ENCODE data around the gene XYLB. TPM values are rescaled to one million over a fixed set of nuclear protein-coding genes. Genes with fewer than 3 reads are reported as not detected.

XYLB gene
- total RNA-seq, 6 experiments from 2014 or later = 26.2 to 48.3 (median 36.6) TPM

DNA sequence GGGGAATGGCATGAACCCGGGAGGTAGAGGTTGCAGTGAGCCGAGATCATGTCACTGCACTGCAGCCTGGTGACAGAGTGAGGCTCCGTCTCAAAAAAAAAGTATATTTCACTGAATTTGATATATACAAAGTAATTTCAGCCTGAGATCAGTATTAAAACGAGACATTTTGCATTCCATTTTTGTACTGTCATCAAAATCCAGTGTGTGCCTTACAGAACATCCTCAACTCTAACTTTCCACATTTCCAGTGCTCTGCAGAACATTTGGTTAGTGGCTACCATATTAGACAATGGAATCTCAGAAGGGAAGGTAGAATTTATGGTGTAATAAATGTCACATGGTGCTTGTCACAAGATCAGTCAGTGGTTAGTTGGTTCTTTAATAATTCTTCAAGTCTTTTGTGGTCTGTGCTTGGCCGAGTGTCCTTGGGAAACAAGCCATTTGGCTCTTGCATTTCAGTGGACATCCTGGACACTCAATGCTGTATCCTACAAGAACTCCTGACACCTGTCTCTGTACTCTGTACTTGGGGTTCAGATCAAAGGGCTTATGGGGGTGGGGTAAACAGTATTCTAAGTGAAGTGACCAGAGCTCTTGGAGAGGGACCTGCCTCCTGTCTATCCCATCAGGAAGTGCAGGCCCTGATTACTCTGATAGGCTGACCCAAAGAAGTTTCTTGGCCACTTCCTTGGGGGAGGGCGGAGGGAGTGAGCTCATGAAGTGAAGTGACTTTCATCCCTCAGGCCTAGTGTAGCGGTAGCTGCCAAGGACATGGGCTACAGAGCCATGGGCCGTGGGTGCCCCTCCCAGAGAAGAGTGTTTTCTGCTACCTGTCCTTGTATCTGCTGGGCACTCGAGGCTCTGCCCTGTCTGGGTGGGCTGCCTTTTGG lies 110.8 kb downstream of the XYLB start:
- ATAC-seq (no peak), DNase-seq (no peak)
- TF ChIP-seq, protein P1, sequence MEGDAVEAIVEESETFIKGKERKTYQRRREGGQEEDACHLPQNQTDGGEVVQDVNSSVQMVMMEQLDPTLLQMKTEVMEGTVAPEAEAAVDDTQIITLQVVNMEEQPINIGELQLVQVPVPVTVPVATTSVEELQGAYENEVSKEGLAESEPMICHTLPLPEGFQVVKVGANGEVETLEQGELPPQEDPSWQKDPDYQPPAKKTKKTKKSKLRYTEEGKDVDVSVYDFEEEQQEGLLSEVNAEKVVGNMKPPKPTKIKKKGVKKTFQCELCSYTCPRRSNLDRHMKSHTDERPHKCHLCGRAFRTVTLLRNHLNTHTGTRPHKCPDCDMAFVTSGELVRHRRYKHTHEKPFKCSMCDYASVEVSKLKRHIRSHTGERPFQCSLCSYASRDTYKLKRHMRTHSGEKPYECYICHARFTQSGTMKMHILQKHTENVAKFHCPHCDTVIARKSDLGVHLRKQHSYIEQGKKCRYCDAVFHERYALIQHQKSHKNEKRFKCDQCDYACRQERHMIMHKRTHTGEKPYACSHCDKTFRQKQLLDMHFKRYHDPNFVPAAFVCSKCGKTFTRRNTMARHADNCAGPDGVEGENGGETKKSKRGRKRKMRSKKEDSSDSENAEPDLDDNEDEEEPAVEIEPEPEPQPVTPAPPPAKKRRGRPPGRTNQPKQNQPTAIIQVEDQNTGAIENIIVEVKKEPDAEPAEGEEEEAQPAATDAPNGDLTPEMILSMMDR (IDR thresholded peaks at IDR 0.05) = no peak
- no peak for TF ChIP-seq POLR2A (IDR thresholded peaks at IDR 0.05)
- Histone ChIP-seq H3K36me3 (no peaks in the 10 kb centered on the region), H3K4me1 (peaks cover 0 to 45% (median 15%) of the 10 kb centered on the region in 4 donors), H3K27me3 (no peaks in the 10 kb centered on the region), H3K9me3 (no peaks in the 10 kb centered on the region), H3K27ac (no peak overlapping the region), H3K4me3 (no peak overlapping the region)
- intact Hi-C loops (cut with DNase I) = no loop called here
- WGBS (ENCODE audit: insufficient coverage, low coverage, low lambda C conversion rate, missing lambda C conversion rate) = 81% methylated on average over 5 of the region's 9 CpGs

DNA sequence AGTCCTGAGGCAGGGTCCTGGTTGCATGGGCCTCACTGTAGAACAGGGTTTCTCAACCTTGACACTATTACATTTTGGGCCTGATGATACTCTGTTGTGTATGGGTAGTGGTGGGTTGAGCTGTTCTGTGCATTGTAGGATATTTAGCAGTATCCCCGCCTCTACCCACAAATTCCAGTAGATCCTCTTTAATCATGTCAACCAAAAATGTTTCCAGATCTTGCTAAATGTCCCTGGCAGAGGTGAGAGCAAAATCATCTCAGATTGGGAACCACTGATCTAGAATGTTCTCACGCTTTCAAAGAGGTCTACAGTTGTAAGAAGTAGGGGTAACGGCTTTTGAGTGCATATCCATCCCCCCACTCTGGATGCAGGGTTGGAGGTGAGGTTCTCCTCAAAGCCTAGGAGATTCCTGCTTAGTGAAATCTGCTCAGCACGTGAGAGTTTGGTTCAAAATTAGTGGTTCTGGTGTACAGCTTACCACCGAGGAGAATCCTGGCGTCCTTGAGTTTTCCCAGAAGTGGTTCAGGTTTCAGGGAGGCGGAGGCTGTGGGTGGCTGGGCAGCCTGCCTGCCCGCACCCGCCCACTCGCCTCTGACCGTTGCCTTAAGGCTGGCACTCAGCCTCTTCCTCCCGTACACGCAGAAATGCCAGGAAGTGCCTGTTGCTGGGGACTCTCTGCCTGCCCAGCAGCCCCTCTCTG lies 112.4 kb downstream of the XYLB start:
- intact Hi-C loops (cut with DNase I) = no loop called here
- peaks cover 0 to 40% (median 15%) of the 10 kb centered on the region in 4 donors for H3K4me1 ChIP-seq
- peak overlapping the region; percentile 72 to 84 (median 79) for H3K27ac ChIP-seq
- peak; percentile 63 to 80 (median 75) for ATAC-seq
- DNase-seq = peak; percentile 77 to 85 (median 81)
- peak; percentile 56 for TF ChIP-seq POLR2A (IDR thresholded peaks at IDR 0.05)
- TF ChIP-seq, protein P1 (IDR thresholded peaks at IDR 0.05) = no peak
- no peaks in the 10 kb centered on the region for H3K36me3 ChIP-seq
- peak overlapping the region; percentile 59 to 68 (median 65) for H3K4me3 ChIP-seq
- WGBS (ENCODE audit: insufficient coverage, low coverage, low lambda C conversion rate, missing lambda C conversion rate) = 37% methylated on average over 4 of the region's 13 CpGs
- no peaks in the 10 kb centered on the region for H3K9me3 ChIP-seq
- H3K27me3 ChIP-seq = no peaks in the 10 kb centered on the region

DNA sequence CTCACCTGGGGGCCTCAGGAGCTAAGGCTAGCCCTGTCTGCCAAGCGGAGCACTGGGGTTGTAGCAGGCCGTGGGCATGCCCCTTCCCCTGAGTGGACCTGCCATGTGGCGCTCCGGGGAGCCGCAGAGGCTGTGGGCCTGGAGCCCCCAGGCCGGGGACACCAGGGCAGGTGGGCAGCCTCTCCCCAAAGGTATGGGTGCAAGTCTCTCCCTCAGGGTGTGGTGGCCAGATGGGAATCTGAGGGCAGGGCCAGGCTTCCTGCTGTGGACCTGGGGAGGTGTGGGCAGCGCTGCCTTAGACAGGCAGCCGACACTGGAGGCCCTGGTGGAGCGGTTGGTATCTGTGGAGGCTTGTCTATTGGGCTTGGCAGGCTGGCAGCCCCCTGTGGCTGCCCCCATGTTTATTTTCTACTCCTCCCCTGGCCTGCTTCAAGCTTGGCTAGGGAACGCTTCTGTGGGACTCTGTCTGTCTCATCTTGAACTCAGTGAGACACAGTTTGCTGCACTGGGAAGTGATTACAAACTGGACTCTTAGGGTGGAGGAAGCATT lies 113.0 kb downstream of the XYLB start:
- H3K27ac ChIP-seq = peak overlapping the region; percentile 72 to 84 (median 79)
- ATAC-seq = peak; percentile 7 to 18 (median 15)

DNA sequence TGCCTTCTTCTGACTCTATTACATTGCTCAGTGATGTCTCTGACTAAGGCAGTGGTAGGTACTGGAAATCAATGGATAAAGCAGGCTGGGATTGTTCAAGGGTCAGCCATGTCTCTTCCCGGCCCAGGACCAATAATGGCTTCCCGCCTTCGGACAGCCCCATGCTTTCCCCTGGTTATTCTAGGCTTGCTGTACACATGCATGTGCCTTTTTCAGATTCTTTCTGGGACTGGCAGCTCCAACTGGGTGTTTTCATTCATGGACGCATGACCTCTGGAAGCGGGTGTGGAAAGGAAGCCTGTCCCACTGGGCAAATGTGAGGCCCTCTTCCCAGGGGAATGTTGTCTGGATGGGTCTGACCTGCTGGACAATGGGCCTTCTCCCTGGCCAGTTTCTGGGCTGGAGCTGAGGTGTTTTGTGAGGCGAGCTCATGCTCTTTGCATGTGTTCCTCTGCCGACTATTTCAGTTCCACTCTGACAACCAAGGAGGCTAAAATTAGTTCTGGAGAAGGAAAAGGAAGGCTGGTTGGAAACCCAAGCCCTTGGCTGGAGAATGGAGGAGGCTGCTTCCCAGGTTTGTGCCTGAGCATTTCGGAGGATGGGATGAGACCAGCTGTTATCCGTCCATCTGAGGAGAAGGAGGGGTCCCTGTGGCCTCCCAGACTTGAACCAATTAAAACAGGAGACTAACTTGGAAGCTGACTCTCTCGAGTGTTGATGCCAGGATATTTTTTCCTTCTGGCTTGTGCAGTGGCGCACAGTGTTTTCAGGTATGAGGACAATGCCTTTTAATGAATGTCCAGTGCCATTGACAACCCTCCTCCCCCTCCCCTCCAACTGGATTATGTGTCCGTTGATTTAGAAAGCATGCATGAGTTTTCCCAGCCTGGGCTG lies 114.0 kb downstream of the XYLB start:
- H3K4me1 ChIP-seq = peaks cover 0 to 40% (median 15%) of the 10 kb centered on the region in 4 donors
- H3K9me3 ChIP-seq = no peaks in the 10 kb centered on the region
- no peaks in the 10 kb centered on the region for H3K36me3 ChIP-seq
- no peaks in the 10 kb centered on the region for H3K27me3 ChIP-seq
- DNase-seq (no peak), ATAC-seq (no peak)
- no peak overlapping the region for H3K27ac ChIP-seq
- TF ChIP-seq, protein P1 (IDR thresholded peaks at IDR 0.05) = no peak
- no peak for TF ChIP-seq POLR2A (IDR thresholded peaks at IDR 0.05)
- intact Hi-C loops (cut with DNase I) = no loop called here
- peak overlapping the region in 2 of 3 donors; percentile 59 to 65 for H3K4me3 ChIP-seq
- WGBS (ENCODE audit: insufficient coverage, low coverage, low lambda C conversion rate, missing lambda C conversion rate) = 80% methylated on average over 8 of the region's 12 CpGs

More for the DNA sequence above, 113.0 kb downstream of the XYLB start:
- no peaks in the 10 kb centered on the region for H3K9me3 ChIP-seq
- intact Hi-C loops (cut with DNase I) = no loop called here
- H3K27me3 ChIP-seq = no peaks in the 10 kb centered on the region
- no peak for TF ChIP-seq POLR2A (IDR thresholded peaks at IDR 0.05)
- no peaks in the 10 kb centered on the region for H3K36me3 ChIP-seq
- WGBS (ENCODE audit: insufficient coverage, low coverage, low lambda C conversion rate, missing lambda C conversion rate) = 20% methylated on average over 1 of the region's 10 CpGs
- no peak for DNase-seq
- H3K4me1 ChIP-seq = peaks cover 0 to 40% (median 15%) of the 10 kb centered on the region in 4 donors
- peak overlapping the region; percentile 59 to 68 (median 65) for H3K4me3 ChIP-seq

Small RNAs within 50 kb of the gene (small RNA-seq; reads per million reads assigned to genes)
- gene RNU6-235P = 0 reads per million in 2 experiments

Other genes starting within 250 kb of the XYLB start
- 100 to 1,000 TPM; 192 to 441 (median 309) TPM for gene ACAA1, start 209.7 kb upstream of the XYLB start, total RNA-seq
- 10 to 100 TPM; 24.3 to 57.3 (median 37.0) TPM for gene MYD88, start 208.1 kb upstream of the XYLB start, total RNA-seq
- 10 to 100 TPM; 12.0 to 20.3 (median 15.2) TPM for gene OXSR1, start 181.2 kb upstream of the XYLB start, total RNA-seq
- gene SLC22A13, start 81.0 kb upstream of the XYLB start, total RNA-seq = under 1 TPM in 3 of 6 experiments, not detected in 3; 0.16 to 0.35 (median 0.22) TPM
- gene SLC22A14, start 64.5 kb upstream of the XYLB start, total RNA-seq = under 1 TPM in 3 of 6 experiments, not detected in 3; 0.12 to 0.29 (median 0.12) TPM
- 1 to 10 TPM; 2.0 to 5.9 (median 4.4) TPM for gene ACVR2B, start 107.1 kb downstream of the XYLB start, total RNA-seq
- 1 to 10 TPM; 2.7 to 5.3 (median 3.9) TPM for gene EXOG, start 149.6 kb downstream of the XYLB start, total RNA-seq

Measured in right lobe of liver (tissue), 6 donors.